KMS-11 (cell line): ENCODE measurements around the gene SMTNL1.

Experiments used
- H2AFZ ChIP-seq: fragments of 200-600 bp; sonication (generic); 2 replicates; pipeline ENCODE4 v1.6.1; 2016; ENCODE audit warnings: antibody characterized with exemption, mixed run types, low read depth
- H3K27ac ChIP-seq: fragments of 200-600 bp; sonication (generic); 2 replicates; pipeline ENCODE4 v1.6.1; 2016; ENCODE audit warnings: mild to moderate bottlenecking, mixed run types
- H3K27me3 ChIP-seq: fragments of 200-600 bp; sonication (generic); 2 replicates; pipeline ENCODE4 v1.6.1; 2017; ENCODE audit warnings: mild to moderate bottlenecking, low read depth, mixed run types, moderate library complexity; ENCODE audit not compliant: insufficient read depth
- H3K36me3 ChIP-seq: fragments of 200-600 bp; sonication (generic); 2 replicates; pipeline ENCODE4 v1.6.1; 2017; ENCODE audit warnings: mild to moderate bottlenecking, mixed run types; ENCODE audit not compliant: insufficient read depth
- H3K4me1 ChIP-seq: fragments of 200-600 bp; sonication (generic); 2 replicates; pipeline ENCODE4 v1.6.1; 2016; ENCODE audit warnings: mild to moderate bottlenecking, low read depth, mixed run types; ENCODE audit not compliant: poor library complexity, severe bottlenecking
- H3K4me2 ChIP-seq: fragments of 200-600 bp; sonication (generic); 2 replicates; pipeline ENCODE4 v1.7.0; 2016; ENCODE audit warnings: mild to moderate bottlenecking, mixed run types
- H3K4me3 ChIP-seq: fragments of 200-600 bp; sonication (generic); IDR thresholded peaks from 2 replicates; pipeline ENCODE4 v1.6.1; 2017; ENCODE audit warnings: low read depth, low read length, mixed read lengths; ENCODE audit not compliant: insufficient read depth
- H3K79me2 ChIP-seq: fragments of 200-600 bp; sonication (generic); 2 replicates; pipeline ENCODE4 v1.6.1; 2016; ENCODE audit warnings: low read depth, mixed run types; ENCODE audit not compliant: insufficient read depth
- H3K9ac ChIP-seq: fragments of 200-600 bp; sonication (generic); 2 replicates; pipeline ENCODE4 v1.6.1; 2016; ENCODE audit warnings: mild to moderate bottlenecking, mixed run types
- H4K20me1 ChIP-seq: fragments of 200-600 bp; sonication (generic); 2 replicates; pipeline ENCODE4 v1.6.1; 2016; ENCODE audit warnings: mild to moderate bottlenecking, mixed run types; ENCODE audit not compliant: insufficient read depth
- TF ChIP-seq, protein P1 (sequence below): fragments of 200-600 bp; sonication (generic); conservative IDR thresholded peaks from 2 replicates; pipeline ENCODE4 v1.6.1; 2017; ENCODE audit warnings: low read depth, mild to moderate bottlenecking, antibody characterized with exemption, low read length, moderate library complexity, mixed read lengths

The SMTNL1 gene

GRCh38 chr11:57508341-57509170 lies 28.8 kb upstream of the SMTNL1 start:
- no peaks in the 10 kb centered on the region for H3K27me3 ChIP-seq
- no peaks in the 10 kb centered on the region for H3K79me2 ChIP-seq
- TF ChIP-seq, protein P1, sequence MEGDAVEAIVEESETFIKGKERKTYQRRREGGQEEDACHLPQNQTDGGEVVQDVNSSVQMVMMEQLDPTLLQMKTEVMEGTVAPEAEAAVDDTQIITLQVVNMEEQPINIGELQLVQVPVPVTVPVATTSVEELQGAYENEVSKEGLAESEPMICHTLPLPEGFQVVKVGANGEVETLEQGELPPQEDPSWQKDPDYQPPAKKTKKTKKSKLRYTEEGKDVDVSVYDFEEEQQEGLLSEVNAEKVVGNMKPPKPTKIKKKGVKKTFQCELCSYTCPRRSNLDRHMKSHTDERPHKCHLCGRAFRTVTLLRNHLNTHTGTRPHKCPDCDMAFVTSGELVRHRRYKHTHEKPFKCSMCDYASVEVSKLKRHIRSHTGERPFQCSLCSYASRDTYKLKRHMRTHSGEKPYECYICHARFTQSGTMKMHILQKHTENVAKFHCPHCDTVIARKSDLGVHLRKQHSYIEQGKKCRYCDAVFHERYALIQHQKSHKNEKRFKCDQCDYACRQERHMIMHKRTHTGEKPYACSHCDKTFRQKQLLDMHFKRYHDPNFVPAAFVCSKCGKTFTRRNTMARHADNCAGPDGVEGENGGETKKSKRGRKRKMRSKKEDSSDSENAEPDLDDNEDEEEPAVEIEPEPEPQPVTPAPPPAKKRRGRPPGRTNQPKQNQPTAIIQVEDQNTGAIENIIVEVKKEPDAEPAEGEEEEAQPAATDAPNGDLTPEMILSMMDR, result no peak
- H3K4me1 ChIP-seq, result peaks cover 5% of the 10 kb centered on the region
- H3K9ac ChIP-seq, result no peak overlapping the region
- H3K4me2 ChIP-seq, result no peak overlapping the region
- no peak overlapping the region for H3K4me3 ChIP-seq
- no peak overlapping the region for H2AFZ ChIP-seq
- H3K36me3 ChIP-seq, result no peaks in the 10 kb centered on the region
- no peaks in the 10 kb centered on the region for H4K20me1 ChIP-seq
- no peak overlapping the region for H3K27ac ChIP-seq

GRCh38 chr11:57511741-57512430 lies 25.5 kb upstream of the SMTNL1 start:
- H3K27ac ChIP-seq, result no peak overlapping the region
- peaks cover 14% of the 10 kb centered on the region for H3K4me1 ChIP-seq
- no peak overlapping the region for H3K4me3 ChIP-seq
- H3K9ac ChIP-seq, result no peak overlapping the region
- no peaks in the 10 kb centered on the region for H3K79me2 ChIP-seq
- H4K20me1 ChIP-seq, result no peaks in the 10 kb centered on the region
- no peak overlapping the region for H3K4me2 ChIP-seq
- H2AFZ ChIP-seq, result no peak overlapping the region
- no peaks in the 10 kb centered on the region for H3K36me3 ChIP-seq
- H3K27me3 ChIP-seq, result no peaks in the 10 kb centered on the region
- TF ChIP-seq, protein P1, result no peak

DNA sequence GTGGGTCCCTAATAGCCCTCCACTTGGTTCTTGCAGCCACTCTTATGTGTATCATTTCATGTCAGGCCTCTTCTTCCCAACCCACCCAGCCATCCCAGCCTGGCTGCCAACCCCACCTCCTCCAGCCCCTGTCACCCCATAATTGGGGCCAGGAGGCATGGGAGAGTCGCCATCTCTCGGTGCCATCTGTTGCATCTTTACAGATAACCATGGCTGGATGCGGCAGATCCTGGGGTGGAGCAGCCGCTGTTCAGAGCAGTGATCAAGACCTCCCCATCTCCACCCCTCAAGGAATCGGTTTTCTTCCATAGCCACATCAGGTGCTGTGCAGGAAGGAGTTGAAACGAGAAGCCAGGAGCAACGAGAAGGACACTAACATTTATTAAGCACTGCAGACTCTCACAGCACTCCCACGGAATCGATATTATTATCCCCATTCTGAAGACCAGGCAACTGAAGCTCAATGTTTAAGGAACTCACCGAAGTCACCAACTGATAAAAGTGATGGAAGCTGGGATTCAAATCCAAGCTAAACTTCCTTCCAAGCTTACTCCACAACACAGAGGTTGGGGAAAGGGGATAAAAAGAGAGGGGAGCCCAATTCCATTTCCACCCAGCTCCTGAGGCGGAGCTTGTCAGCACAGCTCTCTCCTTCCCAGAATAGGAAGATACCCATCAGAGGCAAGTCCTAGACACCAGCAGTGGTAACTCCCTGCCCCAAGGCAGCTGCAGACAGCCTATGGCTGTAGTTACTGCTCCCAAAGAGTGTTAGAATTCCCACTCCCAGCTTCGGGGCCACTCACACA lies 24.5 kb upstream of the SMTNL1 start:
- Histone ChIP-seq H2AFZ (no peak overlapping the region), H3K4me1 (peaks cover 14% of the 10 kb centered on the region), H3K79me2 (no peaks in the 10 kb centered on the region), H3K27me3 (no peaks in the 10 kb centered on the region), H3K4me2 (no peak overlapping the region), H4K20me1 (no peaks in the 10 kb centered on the region), H3K4me3 (no peak overlapping the region), H3K27ac (no peak overlapping the region), H3K9ac (no peak overlapping the region), H3K36me3 (no peaks in the 10 kb centered on the region)
- TF ChIP-seq, protein P1, result no peak

DNA sequence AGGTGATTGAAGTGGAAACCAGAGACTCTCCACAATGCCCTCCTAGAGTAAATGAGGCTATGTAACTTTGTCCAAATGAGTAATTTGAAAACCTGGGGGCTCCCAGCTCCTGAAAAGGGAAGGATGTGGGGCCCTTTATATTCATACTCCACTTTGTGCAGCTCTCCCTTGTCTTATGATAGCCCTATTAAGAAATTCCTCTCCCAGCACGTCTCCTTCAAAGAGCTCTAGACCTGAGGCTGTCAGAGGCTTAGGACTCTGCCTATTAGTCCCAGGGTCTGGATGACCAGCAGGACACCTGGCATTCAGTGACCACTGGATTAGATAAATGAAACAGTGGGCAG lies 24.0 kb upstream of the SMTNL1 start:
- H3K9ac ChIP-seq, result no peak overlapping the region
- H3K4me2 ChIP-seq, result no peak overlapping the region
- no peaks in the 10 kb centered on the region for H4K20me1 ChIP-seq
- H3K79me2 ChIP-seq, result no peaks in the 10 kb centered on the region
- H2AFZ ChIP-seq, result no peak overlapping the region
- no peaks in the 10 kb centered on the region for H3K36me3 ChIP-seq
- no peak overlapping the region for H3K4me3 ChIP-seq
- H3K27me3 ChIP-seq, result no peaks in the 10 kb centered on the region
- H3K4me1 ChIP-seq, result peaks cover 14% of the 10 kb centered on the region
- H3K27ac ChIP-seq, result no peak overlapping the region
- TF ChIP-seq, protein P1, result no peak
